ENCODE measurements around the gene DHX36.

DHX36 gene

GRCh38 chr3:154223519-154223918, 100.8 kb downstream of the DHX36 start:
- no peak for DNase-seq (ENCODE audit: low read depth)
